ENCODE measurements around the gene BDH1. TPM values are rescaled to one million over a fixed set of nuclear protein-coding genes. Genes with fewer than 3 reads are reported as not detected.
A peak's percentile ranks its signal among the peaks of the same experiment; 100 is the strongest.
"Not testable (repeated sequence)": the region's sequence is repeated elsewhere in the genome, so short reads cannot be mapped to it uniquely, and the experiment has no call there.

Gene BDH1
- polyA plus RNA-seq (29.2 to 30.8 TPM (median 30.2 TPM) in 3 replicates), polyA minus RNA-seq (18.2 to 27.2 TPM (median 19.1 TPM) in 3 replicates)
- polyA plus RNA-seq (2011; ENCODE audit: low read depth) = 24.5 TPM
- 13.0 and 20.3 TPM in 2 replicates for polyA plus RNA-seq (2011; cell fraction: cytosol; rRNA removed)
- 32.9 and 38.4 TPM in 2 replicates for polyA plus RNA-seq (2011; cell fraction: nucleus; rRNA removed)
- polyA plus RNA-seq (2012; ENCODE audit: low replicate concordance) = 24.6 and 37.7 TPM in 2 replicates
- polyA minus RNA-seq (2011; cell fraction: cytosol; rRNA and poly(A)+ RNA removed) = 10.2 TPM
- 10.9 and 17.8 TPM in 2 replicates for polyA minus RNA-seq (2011; cell fraction: nucleus; rRNA and poly(A)+ RNA removed)

GRCh38 chr3:197555281-197556261, at the start of gene BDH1:
Gene BDH1, minus strand, starts transcription at chr3:197555968. Its CDS starts 9,525 bp downstream, at chr3:197546443.
- Histone ChIP-seq H3K27me3 (ENCODE audit: control insufficient read depth, extremely low read depth, insufficient read depth, low read length) (no peaks in the 10 kb centered on the region), H3K9me1 (ENCODE audit: control insufficient read depth, extremely low read depth, insufficient read depth, low read length) (no peaks in the 10 kb centered on the region), H3K27ac (ENCODE audit: control insufficient read depth, insufficient read depth, low read length) (peak within 1 kb of the TSS; percentile 85), H3K36me3 (ENCODE audit: control insufficient read depth in 2 of 2, extremely low read depth in 1 of 2, insufficient read depth in 2 of 2, low read length in 2 of 2) (peaks cover 0 to 14% of the 10 kb centered on the region in 2 experiments), H4K20me1 (ENCODE audit: control insufficient read depth, extremely low read depth, insufficient read depth, low read length) (no peaks in the 10 kb centered on the region), H3K9me3 (ENCODE audit: control insufficient read depth, low read depth, low read length) (no peaks in the 10 kb centered on the region), H2AFZ (ENCODE audit: control insufficient read depth, low read length) (peak within 1 kb of the TSS; percentile 97), H3K9ac (ENCODE audit: control insufficient read depth, extremely low read depth, insufficient read depth, low read length) (peak within 1 kb of the TSS; percentile 90), H3K4me3 (ENCODE audit: control insufficient read depth in 2 of 3, extremely low read depth in 1 of 3, insufficient read depth in 2 of 3, low read depth in 1 of 3, low read length in 3 of 3) (peak within 1 kb of the TSS; percentile 59 to 92 (median 91)), H3K4me1 (ENCODE audit: control insufficient read depth, extremely low read depth, insufficient read depth, low read length) (peaks cover 10% of the 10 kb centered on the region), H3K79me2 (ENCODE audit: control insufficient read depth, insufficient read depth, low read length) (peaks cover 14% of the 10 kb centered on the region), H3K4me2 (ENCODE audit: control insufficient read depth, extremely low read depth, insufficient read depth, low read depth, low read length) (peak within 1 kb of the TSS; percentile 97)
- DNase-seq (ENCODE audit: low read depth, low spot score) (no peak), FAIRE-seq (no peak)
- TF ChIP-seq EZH2 (IDR thresholded peaks at IDR 0.05; ENCODE audit: low read length) (no peak), CTCF (optimal IDR thresholded peaks at IDR 0.05 in 1 of 3, IDR thresholded peaks at IDR 0.05 in 1 of 3, conservative IDR thresholded peaks at IDR 0.05 in 1 of 3; ENCODE audit: extremely low read depth in 1 of 3, insufficient read depth in 2 of 3, low read length in 3 of 3) (no peak)
- dilution Hi-C loops (cut with MboI; ENCODE audit: extremely low pct_ligation_motif_present, low sequenced_read_pairs) = no loop called here

GRCh38 chr3:197603317-197603933, 47.7 kb upstream of the BDH1 start:
- peaks cover 7% of the 10 kb centered on the region for H3K4me1 ChIP-seq (ENCODE audit: control insufficient read depth, extremely low read depth, insufficient read depth, low read length)
- H3K27ac ChIP-seq (ENCODE audit: control insufficient read depth, insufficient read depth, low read length) = no peak overlapping the region
- FAIRE-seq (no peak), DNase-seq (ENCODE audit: low read depth, low spot score) (no peak)
- no peaks in the 10 kb centered on the region for H3K9me3 ChIP-seq (ENCODE audit: control insufficient read depth, low read depth, low read length)
- H3K9ac ChIP-seq (ENCODE audit: control insufficient read depth, extremely low read depth, insufficient read depth, low read length) = no peak overlapping the region
- TF ChIP-seq EZH2 (IDR thresholded peaks at IDR 0.05; ENCODE audit: low read length) = no peak
- no peak for TF ChIP-seq CTCF (optimal IDR thresholded peaks at IDR 0.05 in 1 of 3, IDR thresholded peaks at IDR 0.05 in 1 of 3, conservative IDR thresholded peaks at IDR 0.05 in 1 of 3; ENCODE audit: extremely low read depth in 1 of 3, insufficient read depth in 2 of 3, low read length in 3 of 3)
- H3K4me3 ChIP-seq (ENCODE audit: control insufficient read depth in 2 of 3, extremely low read depth in 1 of 3, insufficient read depth in 2 of 3, low read depth in 1 of 3, low read length in 3 of 3) = no peak overlapping the region
- H3K27me3 ChIP-seq (ENCODE audit: control insufficient read depth, extremely low read depth, insufficient read depth, low read length) = no peaks in the 10 kb centered on the region
- no peaks in the 10 kb centered on the region for H3K9me1 ChIP-seq (ENCODE audit: control insufficient read depth, extremely low read depth, insufficient read depth, low read length)
- no peak overlapping the region for H2AFZ ChIP-seq (ENCODE audit: control insufficient read depth, low read length)
- H3K36me3 ChIP-seq (ENCODE audit: control insufficient read depth in 2 of 2, extremely low read depth in 1 of 2, insufficient read depth in 2 of 2, low read length in 2 of 2) = peaks cover 16 to 21% of the 10 kb centered on the region in 2 experiments
- dilution Hi-C loops (cut with MboI; ENCODE audit: extremely low pct_ligation_motif_present, low sequenced_read_pairs) = no loop called here
- H3K4me2 ChIP-seq (ENCODE audit: control insufficient read depth, extremely low read depth, insufficient read depth, low read depth, low read length) = no peak overlapping the region
- H3K79me2 ChIP-seq (ENCODE audit: control insufficient read depth, insufficient read depth, low read length) = no peaks in the 10 kb centered on the region
- no peaks in the 10 kb centered on the region for H4K20me1 ChIP-seq (ENCODE audit: control insufficient read depth, extremely low read depth, insufficient read depth, low read length)

GRCh38 chr3:197602351-197602750, 46.6 kb upstream of the BDH1 start:
- FAIRE-seq; H2AFZ ChIP-seq (ENCODE audit: control insufficient read depth, low read length); H3K4me2 ChIP-seq (ENCODE audit: control insufficient read depth, extremely low read depth, insufficient read depth, low read depth, low read length); H4K20me1 ChIP-seq (ENCODE audit: control insufficient read depth, extremely low read depth, insufficient read depth, low read length); H3K79me2 ChIP-seq (ENCODE audit: control insufficient read depth, insufficient read depth, low read length); H3K9me1 ChIP-seq (ENCODE audit: control insufficient read depth, extremely low read depth, insufficient read depth, low read length); dilution Hi-C loops (cut with MboI; ENCODE audit: extremely low pct_ligation_motif_present, low sequenced_read_pairs); H3K4me1 ChIP-seq (ENCODE audit: control insufficient read depth, extremely low read depth, insufficient read depth, low read length); H3K27ac ChIP-seq (ENCODE audit: control insufficient read depth, insufficient read depth, low read length); H3K27me3 ChIP-seq (ENCODE audit: control insufficient read depth, extremely low read depth, insufficient read depth, low read length); H3K9me3 ChIP-seq (ENCODE audit: control insufficient read depth, low read depth, low read length); H3K9ac ChIP-seq (ENCODE audit: control insufficient read depth, extremely low read depth, insufficient read depth, low read length); DNase-seq (ENCODE audit: low read depth, low spot score); H3K4me3 ChIP-seq (ENCODE audit: control insufficient read depth in 2 of 3, extremely low read depth in 1 of 3, insufficient read depth in 2 of 3, low read depth in 1 of 3, low read length in 3 of 3): not testable (repeated sequence)
- peaks cover 5 to 12% of the 10 kb centered on the region in 2 experiments for H3K36me3 ChIP-seq (ENCODE audit: control insufficient read depth in 2 of 2, extremely low read depth in 1 of 2, insufficient read depth in 2 of 2, low read length in 2 of 2)
